CD14-positive monocyte (primary cell): ENCODE data around the gene GALNT12. TPM values are rescaled to one million over a fixed set of nuclear protein-coding genes. Genes with fewer than 3 reads are reported as not detected.

Experiments
- DNase-seq, 3 donors: peaks; one replicate each; pipeline ENCODE4 v3.0.0-alpha.2; 2011 to 2022
- H2AFZ ChIP-seq: 2 replicates; pipeline ENCODE4 v1.6.0; 2012; ENCODE audit warnings: mild to moderate bottlenecking, low read depth, low read length, inconsistent platforms; ENCODE audit not compliant: insufficient read depth, poor library complexity, severe bottlenecking
- H3K27ac ChIP-seq, 2 donors: 1 replicate in 1 of 2; 2 replicates in 1 of 2; pipeline ENCODE4 v1.5.1; 2012 to 2013; ENCODE audit warnings: low read length in 2 of 2, control low read depth in 1 of 2, inconsistent platforms in 1 of 2, low read depth in 1 of 2, mild to moderate bottlenecking in 1 of 2
- H3K27me3 ChIP-seq, 2 donors: one replicate each; pipeline versions ENCODE4 v1.6.0 to v1.6.1; 2011 to 2013; ENCODE audit warnings: low read length in 2 of 2; ENCODE audit not compliant: control insufficient read depth in 2 of 2, insufficient read depth in 2 of 2
- H3K36me3 ChIP-seq, 2 donors: replicated peaks in 1 of 2; 1 replicate in 1 of 2; 2 replicates in 1 of 2; pipeline versions ENCODE4 v1.5.1 to v1.6.1; 2012 to 2013; ENCODE audit warnings: low read length in 2 of 2, control low read depth in 1 of 2, inconsistent platforms in 1 of 2, mild to moderate bottlenecking in 1 of 2; ENCODE audit not compliant: insufficient read depth in 2 of 2, control insufficient read depth in 1 of 2
- H3K4me1 ChIP-seq, 2 donors: 1 replicate in 1 of 2; 2 replicates in 1 of 2; pipeline versions ENCODE4 v1.5.1 to v1.6.1; 2012 to 2013; ENCODE audit warnings: low read length in 2 of 2, control low read depth in 1 of 2, inconsistent platforms in 1 of 2, mild to moderate bottlenecking in 1 of 2, moderate library complexity in 1 of 2; ENCODE audit not compliant: insufficient read depth in 2 of 2, control insufficient read depth in 1 of 2
- H3K4me2 ChIP-seq: replicated peaks from 2 replicates; pipeline ENCODE3; 2012; ENCODE audit warnings: low read length, moderate library complexity, mild to moderate bottlenecking; ENCODE audit not compliant: poor library complexity, severe bottlenecking; ENCODE audit errors: extremely low read depth
- H3K4me3 ChIP-seq, 3 experiments: fragments of 200-600 bp in 1 of 3; sonication (generic) in 1 of 3; replicated peaks in 1 of 3; 1 replicate in 2 of 3; 2 replicates in 1 of 3; pipeline ENCODE4 v1.5.1; 2011 to 2013; ENCODE audit warnings: low read length in 3 of 3, mild to moderate bottlenecking in 3 of 3, control low read depth in 2 of 3, low read depth in 2 of 3, inconsistent platforms in 1 of 3, moderate library complexity in 1 of 3
- H3K79me2 ChIP-seq: 2 replicates; pipeline ENCODE4 v1.6.0; 2012; ENCODE audit warnings: mild to moderate bottlenecking, control low read depth, inconsistent platforms, low read length, moderate library complexity; ENCODE audit not compliant: insufficient read depth
- H3K9ac ChIP-seq: 2 replicates; pipeline ENCODE4 v1.6.0; 2017; ENCODE audit warnings: low read length, mild to moderate bottlenecking; ENCODE audit not compliant: insufficient read depth, poor library complexity, severe bottlenecking
- H3K9me3 ChIP-seq, 2 donors: replicated peaks in 1 of 2; 1 replicate in 1 of 2; 2 replicates in 1 of 2; pipeline versions ENCODE4 v1.5.1 to v1.6.1; 2012 to 2013; ENCODE audit warnings: low read length in 2 of 2, control low read depth in 1 of 2; ENCODE audit not compliant: control insufficient read depth in 1 of 2, insufficient read depth in 1 of 2
- H4K20me1 ChIP-seq: 2 replicates; pipeline ENCODE4 v1.6.0; 2012; ENCODE audit warnings: mild to moderate bottlenecking, low read length, control low read depth, moderate library complexity; ENCODE audit not compliant: insufficient read depth
- H3K27ac Mint-ChIP-seq, 7 donors: one replicate each; pipeline ENCODE4 v1.8.0; 2020; ENCODE audit warnings: mild to moderate bottlenecking in 7 of 7, mixed read lengths in 7 of 7, moderate library complexity in 6 of 7, inconsistent platforms in 2 of 7
- H3K27me3 Mint-ChIP-seq, 3 donors: one replicate each; pipeline ENCODE4 v1.8.0; 2021 to 2022; ENCODE audit warnings: low read depth in 3 of 3, mild to moderate bottlenecking in 3 of 3, mixed read lengths in 3 of 3, moderate library complexity in 3 of 3, inconsistent platforms in 1 of 3
- H3K36me3 Mint-ChIP-seq, 2 donors: one replicate each; pipeline ENCODE4 v1.8.0; 2020; ENCODE audit warnings: mixed read lengths in 2 of 2, inconsistent platforms in 1 of 2, mild to moderate bottlenecking in 1 of 2
- H3K4me1 Mint-ChIP-seq: one replicate; pipeline ENCODE4 v1.8.0; 2020; ENCODE audit warnings: mild to moderate bottlenecking, mixed read lengths
- H3K4me3 Mint-ChIP-seq, 2 donors: one replicate each; pipeline ENCODE4 v1.8.0; 2020; ENCODE audit warnings: mild to moderate bottlenecking in 2 of 2, mixed read lengths in 2 of 2, moderate library complexity in 1 of 2
- H3K9me3 Mint-ChIP-seq, 7 donors: one replicate each; pipeline ENCODE4 v1.8.0; 2020 to 2022; ENCODE audit warnings: mixed read lengths in 7 of 7, mild to moderate bottlenecking in 6 of 7, moderate library complexity in 6 of 7, inconsistent platforms in 2 of 7
- WGBS: methylation state at CpG from one replicate; pipeline ENCODE4 v1.1.5; 2013; ENCODE audit warnings: missing lambda C conversion rate; ENCODE audit not compliant: insufficient coverage; 5-methylcytosine and 5-hydroxymethylcytosine counted together
- intact Hi-C, 2 donors: fragments of 100-400 bp; cut with micrococcal nuclease; formaldehyde crosslinking; loops; one replicate each; pipeline versions ENCODE4 v1.15.0 to v1.15.1; 2023
- polyA plus RNA-seq, 3 donors: library from polyadenylated mRNA; depleted of rRNA in 1 of 3; unstranded in 2 of 3; stranded (reverse) in 1 of 3; fragments of 300-500 nt in 2 of 3; fragments of >200 nt in 1 of 3; fragmentation: Illumina TruSeq in 2 of 3; gene quantifications; 1 replicate in 2 of 3; 2 replicates in 1 of 3; pipeline ENCODE4 v1.2.3, GENCODE V29; 2012 to 2021
- TF ChIP-seq, protein P1 (sequence below): fragments of 200-600 bp; IDR thresholded peaks from one replicate; pipeline ENCODE4 v1.8.0; 2022; ENCODE audit warnings: antibody characterized with exemption, mild to moderate bottlenecking

Gene GALNT12
- polyA plus RNA-seq, 3 donors: 0.16 TPM; not detected in 2

GRCh38 chr9:98867429-98868168 is 60.1 kb downstream of the GALNT12 start:
- H3K36me3 Mint-ChIP-seq: peaks cover 0 to 7% of the 10 kb centered on the region in 2 donors
- peak overlapping the region in 5 of 7 donors; percentile 40 to 75 (median 59) for H3K27ac Mint-ChIP-seq
- peaks cover 0 to 4% (median 3%) of the 10 kb centered on the region in 3 donors for H3K27me3 Mint-ChIP-seq
- TF ChIP-seq, protein P1, sequence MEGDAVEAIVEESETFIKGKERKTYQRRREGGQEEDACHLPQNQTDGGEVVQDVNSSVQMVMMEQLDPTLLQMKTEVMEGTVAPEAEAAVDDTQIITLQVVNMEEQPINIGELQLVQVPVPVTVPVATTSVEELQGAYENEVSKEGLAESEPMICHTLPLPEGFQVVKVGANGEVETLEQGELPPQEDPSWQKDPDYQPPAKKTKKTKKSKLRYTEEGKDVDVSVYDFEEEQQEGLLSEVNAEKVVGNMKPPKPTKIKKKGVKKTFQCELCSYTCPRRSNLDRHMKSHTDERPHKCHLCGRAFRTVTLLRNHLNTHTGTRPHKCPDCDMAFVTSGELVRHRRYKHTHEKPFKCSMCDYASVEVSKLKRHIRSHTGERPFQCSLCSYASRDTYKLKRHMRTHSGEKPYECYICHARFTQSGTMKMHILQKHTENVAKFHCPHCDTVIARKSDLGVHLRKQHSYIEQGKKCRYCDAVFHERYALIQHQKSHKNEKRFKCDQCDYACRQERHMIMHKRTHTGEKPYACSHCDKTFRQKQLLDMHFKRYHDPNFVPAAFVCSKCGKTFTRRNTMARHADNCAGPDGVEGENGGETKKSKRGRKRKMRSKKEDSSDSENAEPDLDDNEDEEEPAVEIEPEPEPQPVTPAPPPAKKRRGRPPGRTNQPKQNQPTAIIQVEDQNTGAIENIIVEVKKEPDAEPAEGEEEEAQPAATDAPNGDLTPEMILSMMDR: no peak
- WGBS: 50% methylated on average over 2 of the region's 4 CpGs
- peaks cover 0 to 4% (median 0%) of the 10 kb centered on the region in 7 donors for H3K9me3 Mint-ChIP-seq
- H3K4me2 ChIP-seq: peak overlapping the region; percentile 66
- intact Hi-C loops: loop anchor here in 1 of 2 donors (2.0 kb wide), 1 partner anchor 29 kb away; no protein-coding TSS in a partner anchor
- peaks cover 64% of the 10 kb centered on the region for H3K4me1 Mint-ChIP-seq
- peak overlapping the region; percentile 42 to 69 for H3K4me3 Mint-ChIP-seq
- H3K4me3 ChIP-seq: peak overlapping the region in 1 of 3 experiments; percentile 64
- H4K20me1 ChIP-seq: no peaks in the 10 kb centered on the region
- no peaks in the 10 kb centered on the region for H3K79me2 ChIP-seq
- no peaks in the 10 kb centered on the region for H3K9me3 ChIP-seq
- H3K4me1 ChIP-seq: peaks cover 36 to 41% of the 10 kb centered on the region in 2 donors
- peak overlapping the region; percentile 33 for H2AFZ ChIP-seq
- H3K36me3 ChIP-seq: no peaks in the 10 kb centered on the region
- H3K27me3 ChIP-seq: no peaks in the 10 kb centered on the region
- DNase-seq: peak; percentile 11 to 33 (median 16)
- H3K9ac ChIP-seq: peak overlapping the region; percentile 22
- H3K27ac ChIP-seq: peak overlapping the region; percentile 30 to 57

GRCh38 chr9:98869078-98869745 is 61.7 kb downstream of the GALNT12 start:
- TF ChIP-seq, protein P1: no peak
- Mint-ChIP-seq H3K27me3 (peaks cover 0 to 4% (median 3%) of the 10 kb centered on the region in 3 donors), H3K4me3 (no peak overlapping the region), H3K4me1 (peaks cover 56% of the 10 kb centered on the region), H3K9me3 (peaks cover 0 to 4% (median 0%) of the 10 kb centered on the region in 7 donors), H3K36me3 (peaks cover 0 to 4% of the 10 kb centered on the region in 2 donors), H3K27ac (no peak overlapping the region)
- Histone ChIP-seq H3K36me3 (no peaks in the 10 kb centered on the region), H2AFZ (no peak overlapping the region), H3K27me3 (no peaks in the 10 kb centered on the region), H3K4me3 (no peak overlapping the region), H3K9me3 (no peaks in the 10 kb centered on the region), H3K79me2 (no peaks in the 10 kb centered on the region), H4K20me1 (no peaks in the 10 kb centered on the region), H3K4me1 (peaks cover 29 to 40% of the 10 kb centered on the region in 2 donors), H3K27ac (no peak overlapping the region), H3K4me2 (no peak overlapping the region), H3K9ac (no peak overlapping the region)
- no peak for DNase-seq
- WGBS: 100% methylated on average over 2 of the region's 8 CpGs
- intact Hi-C loops: loop anchor here in 1 of 2 donors (2.0 kb wide), 1 partner anchor 28 kb away; no protein-coding TSS in a partner anchor
